GM18873 (cell line): ENCODE measurements around the gene MTREX.

Source experiments
- ATAC-seq: cut with Tn5 transposase; IDR thresholded peaks from one replicate; pipeline ENCODE4 v1.9.1; 2021; ENCODE audit warnings: mild to moderate bottlenecking, moderate library complexity, moderate number of reproducible peaks; ENCODE audit not compliant: unreplicated experiment, low FRiP score

The MTREX gene

GRCh38 chr5:55456216-55456895 lies 148.6 kb downstream of the MTREX start:
- ATAC-seq = no peak

DNA sequence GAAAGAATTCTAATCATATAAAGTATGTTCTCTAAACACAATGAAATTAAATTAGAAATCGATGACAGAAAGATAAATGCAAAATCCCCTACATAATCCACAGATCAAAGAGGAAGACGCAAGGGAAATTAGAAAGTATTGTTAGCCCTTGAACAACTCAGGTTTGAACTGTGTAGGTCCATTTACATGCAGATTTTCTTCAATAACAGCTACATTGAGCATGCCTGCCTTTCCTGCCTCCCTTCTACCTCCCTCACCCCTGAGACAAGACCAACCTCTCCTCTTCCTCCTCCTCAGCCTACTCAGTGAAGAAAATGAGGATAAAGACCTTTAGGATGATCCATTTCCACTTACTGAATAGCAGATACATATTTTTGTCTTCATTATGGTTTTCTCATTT lies 151.8 kb downstream of the MTREX start:
- no peak for ATAC-seq

GRCh38 chr5:55463613-55464012 lies 155.8 kb downstream of the MTREX start:
- no peak for ATAC-seq

DNA sequence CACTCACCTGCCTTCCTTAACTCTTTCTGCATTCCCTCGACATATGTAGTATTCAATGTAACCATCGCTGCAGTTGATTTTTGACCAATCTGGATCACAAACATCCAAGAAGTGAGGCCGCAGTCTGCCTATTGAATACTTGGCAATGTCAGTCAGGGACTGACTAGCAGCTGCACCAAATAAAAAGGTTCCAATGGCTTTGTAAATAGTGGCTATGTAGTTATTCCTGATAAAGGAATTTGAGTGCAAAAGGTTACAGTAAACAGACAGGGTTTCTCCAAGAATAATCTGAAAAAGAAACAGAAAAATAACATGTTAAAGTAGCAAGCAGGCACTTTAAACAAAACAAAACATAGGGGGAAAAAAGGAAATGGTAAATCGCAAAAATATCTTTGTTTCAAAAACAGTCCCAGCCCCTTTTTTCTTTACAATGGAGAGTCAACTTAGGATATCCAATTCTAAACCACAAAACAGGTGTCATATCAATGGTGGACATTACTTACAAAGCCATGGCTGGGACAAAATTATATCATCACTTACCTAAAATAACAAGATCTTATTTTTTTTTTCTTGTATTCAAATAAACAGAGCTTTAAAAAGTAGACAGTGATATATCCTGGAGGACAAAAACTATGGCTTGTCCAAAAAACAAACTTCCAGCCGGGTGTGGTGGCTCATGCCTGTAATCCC lies 160.2 kb downstream of the MTREX start:
- ATAC-seq = no peak

GRCh38 chr5:55469839-55470238 lies 162.1 kb downstream of the MTREX start:
- ATAC-seq = no peak

- no peak for ATAC-seq
Observed at GRCh38 chr5:55470282-55470681, 162.5 kb downstream of the MTREX start.

GRCh38 chr5:55471468-55471867 lies 163.7 kb downstream of the MTREX start:
- no peak for ATAC-seq

DNA sequence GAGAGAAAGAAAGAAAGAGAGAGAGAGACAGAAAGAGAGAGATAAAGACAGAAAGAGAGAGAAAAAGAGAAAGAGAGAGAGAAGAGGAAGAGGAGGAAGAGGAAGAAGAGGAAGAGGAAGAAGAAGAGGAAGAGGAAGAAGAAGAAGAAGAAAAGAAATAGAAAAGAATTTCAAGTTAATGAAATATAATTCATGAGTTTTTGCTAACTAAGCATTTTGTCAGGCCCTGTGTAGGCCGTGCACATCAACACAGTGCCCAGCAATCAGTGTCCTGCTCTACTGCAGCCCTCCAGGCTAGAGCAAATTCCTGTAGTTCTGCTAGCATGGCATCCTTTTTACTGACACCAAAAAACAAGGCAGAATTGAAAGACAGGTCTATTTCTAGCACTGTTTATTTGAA lies 164.9 kb downstream of the MTREX start:
- no peak for ATAC-seq
